Ecto neural progenitor cell (in vitro differentiated cells): Measurements from ENCODE around the gene SSTR4.
A peak's percentile ranks its signal among the peaks of the same experiment; 100 is the strongest.

Source experiments
- DNase-seq: peaks from one replicate; pipeline ENCODE4 v3.0.0-alpha.2; 2018; ENCODE audit warnings: low spot score

The SSTR4 gene

GRCh38 chr20:23042270-23042669 is 7.2 kb downstream of the SSTR4 start:
- DNase-seq, result no peak

GRCh38 chr20:23043376-23043775 is 8.3 kb downstream of the SSTR4 start:
- no peak for DNase-seq

- DNase-seq, result no peak
Measured at GRCh38 chr20:23046431-23046830, 11.3 kb downstream of the SSTR4 start.

GRCh38 chr20:23047001-23047737 is 12.1 kb downstream of the SSTR4 start:
- no peak for DNase-seq

GRCh38 chr20:23047738-23048214 is 12.7 kb downstream of the SSTR4 start:
- DNase-seq, result peak; percentile 55

- no peak for DNase-seq
Measured at GRCh38 chr20:23048283-23049200, 13.4 kb downstream of the SSTR4 start.

GRCh38 chr20:23049201-23050075 is 14.3 kb downstream of the SSTR4 start, which contains the start of gene THBD:
Gene THBD, minus strand, starts transcription at chr20:23049672. Its CDS starts 168 bp downstream, at chr20:23049504.
- DNase-seq, result peak; percentile 74

GRCh38 chr20:23050076-23050838 is 15.1 kb downstream of the SSTR4 start:
- DNase-seq, result peak; percentile 62

- DNase-seq, result peak; percentile 90
Measured at GRCh38 chr20:23050847-23051627, 15.9 kb downstream of the SSTR4 start.

- DNase-seq, result no peak
Measured at GRCh38 chr20:23052904-23053303, 17.8 kb downstream of the SSTR4 start.

GRCh38 chr20:23058240-23058639 is 23.1 kb downstream of the SSTR4 start:
- no peak for DNase-seq

- DNase-seq, result no peak
Measured at GRCh38 chr20:23059001-23059400, 23.9 kb downstream of the SSTR4 start.

- DNase-seq, result no peak
Measured at GRCh38 chr20:23059846-23060245, 24.7 kb downstream of the SSTR4 start.

- DNase-seq, result no peak
Measured at GRCh38 chr20:23060629-23061028, 25.5 kb downstream of the SSTR4 start.

- no peak for DNase-seq
Measured at GRCh38 chr20:23061262-23061661, 26.1 kb downstream of the SSTR4 start.

GRCh38 chr20:23061734-23062561 is 26.8 kb downstream of the SSTR4 start:
- DNase-seq, result no peak

GRCh38 chr20:23062632-23063031 is 27.5 kb downstream of the SSTR4 start:
- DNase-seq, result no peak

- no peak for DNase-seq
Measured at GRCh38 chr20:23063168-23063567, 28.1 kb downstream of the SSTR4 start.

GRCh38 chr20:23063581-23063980 is 28.5 kb downstream of the SSTR4 start:
- DNase-seq, result no peak
